HL-60/S4 treated with retinoic acid at 250 ng/mL for 4 days and 3 days (cell line): ENCODE results near the gene LRRC8D.

ENCODE experiments used
- in situ Hi-C: fragments of 300-500 bp; cut with MboI; formaldehyde crosslinking; loops from 2 replicates; pipeline ENCODE4 v1.7.0; 2022; ENCODE audit warnings: low sequenced_read_pairs

LRRC8D gene

DNA sequence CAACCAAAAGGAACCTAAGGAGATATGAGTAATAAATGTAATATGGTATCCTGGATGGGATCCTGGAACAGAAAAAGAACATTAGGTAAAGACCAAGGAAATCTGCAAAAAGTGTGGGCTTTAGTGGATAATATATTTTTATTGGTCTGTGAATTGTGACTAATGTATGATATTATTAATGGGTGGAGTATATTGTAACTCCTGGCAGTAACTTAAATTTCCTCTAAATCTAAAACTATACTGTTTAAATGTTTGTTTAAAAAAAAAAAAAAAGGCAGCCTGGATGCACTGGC is 68.4 kb downstream of the LRRC8D start:
- in situ Hi-C loops: no loop called here

DNA sequence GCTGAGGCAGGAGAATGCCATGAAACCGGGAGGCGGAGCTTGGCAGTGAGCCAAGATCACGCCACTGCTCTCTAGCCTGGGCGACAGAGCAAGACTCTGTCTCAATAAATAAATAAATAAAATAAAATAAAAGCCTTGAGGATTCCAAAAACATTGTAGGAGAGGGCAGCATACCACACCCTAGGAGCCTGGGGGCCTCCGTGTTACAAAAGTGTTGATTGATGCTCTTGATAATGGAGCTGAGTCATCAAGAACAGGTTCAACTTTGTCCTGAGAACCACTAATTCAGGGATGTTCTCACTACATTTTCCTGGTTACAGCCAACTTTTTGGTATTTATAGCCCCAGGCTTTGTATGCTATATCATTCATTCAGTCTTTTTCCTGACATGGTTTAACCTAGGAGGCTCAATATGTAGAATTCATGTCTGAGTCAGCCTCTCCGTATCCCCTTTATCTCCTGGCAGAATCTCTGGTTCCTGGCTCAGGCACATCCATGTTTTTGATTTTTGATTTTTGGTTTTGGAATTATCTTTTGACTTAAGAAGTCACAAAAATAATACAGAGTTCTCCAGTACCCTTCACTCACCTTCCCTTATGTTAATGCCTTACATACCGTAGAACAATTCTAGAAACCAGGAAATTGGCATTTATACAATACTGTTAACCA is 69.4 kb downstream of the LRRC8D start:
- in situ Hi-C loops: no loop called here

DNA sequence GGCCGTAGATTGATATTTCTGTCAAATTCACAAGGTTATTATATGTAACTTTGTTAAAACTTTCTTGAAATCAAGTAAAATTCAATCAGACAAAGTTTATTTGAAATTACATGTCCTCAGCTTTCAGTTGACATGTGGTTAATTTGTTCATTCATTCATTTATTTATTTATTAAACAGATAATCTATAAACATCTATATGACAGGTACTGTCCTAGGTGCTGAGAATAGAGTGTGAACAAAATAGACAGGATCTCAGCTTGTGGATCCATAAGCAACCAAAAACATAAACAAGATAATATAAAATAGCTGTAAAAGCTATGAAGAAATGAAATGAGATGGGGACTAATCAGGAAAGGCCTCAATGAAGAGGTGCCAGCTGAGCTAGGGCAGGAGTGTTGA is 72.0 kb downstream of the LRRC8D start:
- in situ Hi-C loops: no loop called here

DNA sequence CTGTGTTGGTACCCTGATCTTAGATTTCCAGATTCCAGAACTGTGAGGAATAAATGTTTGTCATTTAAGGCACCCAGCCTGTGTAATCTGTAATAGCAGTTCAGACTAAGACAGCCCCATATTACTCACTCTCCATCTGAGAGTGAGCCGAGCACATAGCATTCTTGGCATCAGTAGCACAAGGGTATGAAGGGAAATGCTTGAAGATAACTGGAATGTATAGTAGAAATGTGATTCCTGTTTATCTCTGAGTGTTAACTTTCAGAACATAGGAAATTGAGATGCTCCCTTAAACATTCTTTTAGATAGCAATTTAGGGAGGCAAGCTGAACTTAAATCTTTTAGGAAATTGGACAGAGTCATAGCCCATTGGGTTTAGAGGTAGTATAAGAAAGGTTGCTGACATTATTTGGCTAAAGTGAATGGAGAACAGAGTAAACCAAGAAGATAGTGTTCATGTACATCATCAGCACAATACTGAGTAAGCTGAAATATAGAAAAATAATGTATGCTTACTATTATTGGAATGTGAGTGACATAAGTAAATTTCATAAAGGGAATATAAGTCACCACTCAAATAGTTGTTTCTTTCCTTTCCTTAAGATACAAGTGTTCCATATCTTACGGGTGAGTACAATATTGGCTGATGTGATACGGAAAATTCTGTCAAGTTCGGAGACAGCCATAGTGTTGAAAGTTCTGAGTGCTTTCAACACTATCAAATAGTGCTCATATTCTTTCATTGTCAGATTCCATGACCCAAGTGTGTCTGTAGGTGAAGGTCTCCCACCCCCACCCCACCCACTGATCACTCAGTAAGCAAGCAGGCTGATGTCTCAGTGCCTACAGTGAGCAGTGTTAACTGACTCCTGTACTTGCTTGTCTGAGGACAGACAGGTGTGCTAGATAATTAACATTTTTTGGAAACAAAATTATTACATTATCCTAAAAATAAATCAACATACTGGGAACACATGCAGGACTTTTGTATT is 73.7 kb downstream of the LRRC8D start:
- in situ Hi-C loops: no loop called here

DNA sequence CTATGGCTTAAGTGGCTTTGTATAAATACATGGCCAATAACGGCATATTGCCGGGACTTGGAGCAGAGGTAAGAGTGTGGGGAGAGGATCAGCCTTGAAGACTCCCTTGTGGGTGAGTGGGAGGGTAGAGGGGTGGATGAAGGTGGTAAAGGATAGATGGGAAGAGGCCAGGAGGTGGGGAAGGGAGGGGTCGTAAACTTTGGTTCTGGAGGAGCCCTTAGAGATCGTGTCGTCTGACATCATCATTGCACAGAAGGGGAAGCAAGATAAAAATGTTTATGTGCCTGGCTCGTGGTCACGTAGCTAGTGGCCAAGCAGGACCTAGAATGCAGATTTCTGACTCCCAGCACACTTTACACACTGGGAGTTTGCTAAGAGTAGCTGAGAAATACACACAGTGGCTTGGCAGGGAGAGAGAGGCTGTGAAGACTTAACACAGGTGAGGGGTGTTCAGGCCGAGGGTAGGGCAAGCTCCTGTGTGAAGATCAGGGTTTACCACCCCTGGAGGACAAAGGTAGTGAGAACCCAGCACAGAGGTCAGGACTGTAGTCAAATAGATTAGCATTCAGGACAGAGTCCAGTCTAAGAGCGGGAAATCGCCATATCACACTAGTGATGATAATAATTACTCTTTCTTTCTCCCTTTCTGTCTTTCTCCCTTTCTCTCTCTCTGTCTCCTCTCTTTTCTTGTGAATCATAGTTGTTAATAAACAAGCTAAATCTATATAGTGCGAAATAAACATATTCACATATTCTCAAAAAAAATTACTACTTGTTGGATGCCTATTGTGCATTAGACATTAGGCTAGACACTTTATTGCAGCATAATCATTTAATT is 75.5 kb downstream of the LRRC8D start:
- in situ Hi-C loops: no loop called here

DNA sequence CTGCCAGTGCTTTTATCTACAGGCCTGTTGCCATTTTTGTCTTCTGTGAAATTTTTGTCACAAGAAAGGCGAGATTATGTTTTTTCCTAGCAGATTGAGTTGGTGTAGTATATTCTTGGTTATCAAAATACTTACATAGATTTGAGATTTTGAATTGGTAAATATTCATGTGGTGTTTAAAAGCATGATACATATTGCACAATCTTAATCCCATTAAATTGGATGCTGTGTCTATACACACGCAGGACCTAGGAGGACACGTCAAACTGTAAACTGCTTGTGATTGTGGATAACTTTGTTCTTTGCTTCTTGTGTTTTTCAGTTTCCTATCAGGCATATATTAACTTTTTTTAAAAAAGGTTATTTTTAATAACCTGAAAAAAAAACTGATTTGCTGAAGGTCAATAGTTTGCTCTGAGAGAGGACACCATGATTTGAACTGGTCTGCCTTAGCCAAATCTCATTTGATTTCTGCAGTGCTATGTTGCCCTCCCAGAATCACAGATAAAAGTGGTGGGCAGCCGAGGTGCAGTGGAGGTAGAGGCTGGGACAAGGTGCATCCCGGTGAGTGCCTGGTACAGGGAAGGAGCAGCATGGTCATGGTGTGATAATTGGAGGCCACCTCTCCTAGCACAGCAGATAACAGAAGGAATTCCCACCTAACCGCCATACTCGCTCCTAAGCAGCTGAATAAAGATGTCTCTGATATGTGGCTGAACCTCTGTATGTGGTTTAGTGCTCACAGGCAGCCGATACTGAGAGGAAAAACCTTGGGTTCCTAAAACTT is 76.7 kb downstream of the LRRC8D start:
- in situ Hi-C loops: no loop called here

DNA sequence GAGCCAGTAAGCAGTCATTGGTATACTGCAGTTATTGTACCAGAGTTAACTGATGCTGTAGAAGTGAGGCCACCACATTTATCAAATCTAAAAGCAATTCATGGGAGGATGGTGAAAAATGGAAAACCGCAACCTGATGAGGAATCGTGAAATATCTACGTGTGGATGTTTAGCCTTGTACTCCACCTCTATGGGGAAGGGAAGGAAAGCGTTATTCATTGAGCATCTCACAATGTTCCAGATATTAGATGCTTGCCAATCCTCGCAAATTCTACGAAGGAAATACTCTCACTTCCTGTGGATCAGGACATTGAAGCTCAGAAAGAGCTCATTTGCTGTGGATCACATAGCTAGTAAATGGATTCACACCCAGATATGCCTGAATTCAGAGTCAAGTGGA is 77.3 kb downstream of the LRRC8D start:
- in situ Hi-C loops: no loop called here

DNA sequence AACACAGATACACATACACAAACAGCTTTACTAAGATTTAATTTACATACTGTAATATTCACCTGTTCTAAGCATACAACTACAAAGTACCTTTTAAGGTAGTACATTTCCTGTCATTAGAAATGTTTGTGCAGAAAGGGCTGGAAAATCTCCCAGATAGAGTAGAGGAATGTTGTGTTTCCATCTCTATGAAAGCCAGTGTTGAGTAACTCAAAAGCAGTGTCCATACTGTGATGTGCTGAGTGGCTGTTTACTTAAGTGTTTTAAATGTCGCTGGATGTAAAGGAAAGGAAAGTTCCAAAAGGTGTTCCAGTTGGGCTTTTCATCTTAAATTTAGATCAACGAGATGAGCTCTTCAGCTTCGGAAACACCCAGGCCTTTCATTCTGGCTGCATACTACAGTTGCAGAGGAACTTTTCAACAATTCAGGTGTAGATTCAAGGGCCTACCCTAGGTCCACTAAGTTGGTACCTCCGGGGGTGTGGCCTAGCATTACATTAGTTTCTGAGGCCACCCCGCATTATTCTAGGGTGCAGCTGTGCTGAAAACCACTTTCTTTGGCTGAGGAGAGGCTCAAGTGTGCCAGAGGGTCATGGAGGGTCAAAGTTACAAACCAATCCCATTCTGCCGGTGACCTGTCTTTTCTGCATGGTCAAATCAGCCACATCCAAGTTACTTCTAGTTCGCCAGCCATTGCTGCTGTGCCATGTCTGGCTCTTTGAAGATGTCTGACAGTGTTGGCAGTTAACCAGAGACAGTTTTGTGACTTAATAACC is 78.1 kb downstream of the LRRC8D start:
- in situ Hi-C loops: no loop called here

DNA sequence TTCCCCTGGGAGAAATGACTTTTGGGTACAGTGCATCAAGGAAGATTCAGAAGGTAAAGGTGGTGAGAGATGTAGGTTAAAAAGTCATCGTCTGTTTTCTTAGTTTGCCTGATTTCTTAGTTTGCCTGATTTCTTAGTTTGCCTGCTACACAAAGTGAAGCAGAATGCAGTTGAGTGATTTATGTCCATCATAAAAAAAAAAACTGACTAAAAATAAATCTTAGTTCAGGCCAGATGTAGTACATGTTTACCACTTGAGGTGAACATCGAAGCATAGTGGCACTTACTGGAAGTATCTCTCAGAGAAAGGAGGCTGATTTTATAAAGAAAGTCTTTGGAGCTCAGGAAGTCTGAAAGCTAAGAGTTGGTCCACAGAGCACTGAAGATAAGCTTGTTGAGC is 79.5 kb downstream of the LRRC8D start:
- in situ Hi-C loops: no loop called here

DNA sequence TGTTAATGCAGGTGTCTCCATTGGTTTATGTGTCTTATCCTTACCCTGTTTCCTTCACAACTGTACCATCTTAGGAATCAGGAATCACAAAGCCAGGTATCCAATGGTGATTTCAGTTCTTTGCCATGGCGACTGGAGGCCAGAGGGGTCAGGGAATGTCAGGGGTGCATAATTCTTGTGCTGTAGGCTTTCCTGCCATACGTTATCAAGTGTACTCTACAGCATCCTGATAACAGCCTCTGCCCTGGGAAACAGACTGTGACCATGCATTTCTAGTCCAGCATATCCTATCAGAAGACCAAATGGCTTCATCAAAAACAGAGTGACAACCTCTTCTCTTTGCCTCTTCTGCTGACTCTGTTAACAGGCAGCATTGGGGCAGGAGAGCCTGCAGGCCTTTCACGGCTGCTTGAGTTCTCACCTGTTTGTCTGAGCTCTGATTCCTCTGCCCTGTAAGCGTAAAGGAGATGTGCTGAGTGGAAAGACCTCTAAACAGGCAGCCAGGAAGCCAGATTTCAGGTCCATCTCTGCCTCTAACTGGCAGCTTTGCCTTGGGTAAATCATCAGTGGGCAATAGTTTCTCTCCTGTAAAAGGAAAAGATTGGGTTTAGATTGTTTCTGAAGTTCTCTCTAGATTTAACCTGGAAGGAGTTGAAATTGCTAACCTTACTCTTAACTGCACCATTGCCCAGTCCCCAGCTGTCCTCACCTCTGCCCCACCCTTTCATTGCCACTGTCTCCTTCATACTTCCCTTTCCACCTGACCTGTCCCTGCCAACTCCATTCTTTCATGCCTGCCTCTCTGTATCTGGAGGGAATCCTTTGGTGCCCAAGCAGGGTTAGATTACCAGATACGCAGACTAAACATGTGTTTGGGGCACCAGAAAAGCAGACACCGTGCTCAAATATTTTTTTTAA is 80.2 kb downstream of the LRRC8D start:
- in situ Hi-C loops: no loop called here

DNA sequence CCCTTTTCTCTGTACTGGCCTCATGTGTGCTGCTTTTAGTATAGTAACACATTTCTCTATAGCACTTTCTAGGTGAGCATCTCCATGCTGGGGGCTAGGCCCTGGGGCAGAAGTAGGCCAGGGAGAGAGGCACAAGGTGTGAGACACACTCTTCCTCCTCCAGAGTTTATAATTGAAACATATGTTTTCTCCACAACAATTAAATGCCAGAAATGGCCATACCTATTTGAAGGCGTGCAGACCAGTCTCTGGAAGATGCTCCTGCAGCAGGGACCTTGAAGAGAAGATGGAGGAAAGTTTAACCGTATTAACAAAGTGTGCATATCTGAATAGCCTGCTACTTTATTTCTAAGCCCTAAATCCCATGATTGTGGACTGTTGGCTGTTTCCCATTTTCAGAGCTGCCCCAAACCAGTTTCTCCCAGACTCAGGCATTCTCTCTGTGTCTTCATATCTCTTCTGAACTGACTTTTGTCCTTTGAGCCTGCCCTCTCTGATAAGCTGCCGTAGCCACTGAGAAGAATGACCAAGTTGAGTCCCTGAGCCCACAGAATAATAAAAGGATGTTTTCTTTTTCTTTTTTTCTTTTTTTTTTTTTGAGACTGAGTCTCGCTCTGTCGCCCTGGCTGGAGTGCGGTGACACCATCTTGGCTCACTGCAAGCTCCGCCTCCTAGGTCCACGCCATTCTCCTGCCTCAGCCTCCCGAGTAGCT is 81.3 kb downstream of the LRRC8D start:
- in situ Hi-C loops: no loop called here

DNA sequence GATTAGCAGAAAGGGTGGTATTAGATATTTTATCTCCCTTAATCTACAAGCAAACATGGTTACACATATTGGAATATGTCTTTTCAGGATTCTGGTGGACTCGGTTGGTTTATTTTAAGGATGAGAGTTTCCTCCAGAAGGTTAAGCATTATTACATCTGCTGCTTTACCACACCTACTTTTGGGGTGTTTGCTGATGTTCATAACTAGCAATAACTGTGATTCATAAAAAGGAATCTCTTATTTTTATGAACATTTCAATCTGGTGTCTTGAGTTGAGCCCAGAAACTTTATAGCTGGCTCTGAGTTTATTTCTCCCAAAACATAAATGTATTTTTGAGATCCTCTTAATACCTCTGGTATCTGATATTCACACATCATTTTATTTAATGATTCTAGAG is 82.7 kb downstream of the LRRC8D start:
- in situ Hi-C loops: no loop called here

DNA sequence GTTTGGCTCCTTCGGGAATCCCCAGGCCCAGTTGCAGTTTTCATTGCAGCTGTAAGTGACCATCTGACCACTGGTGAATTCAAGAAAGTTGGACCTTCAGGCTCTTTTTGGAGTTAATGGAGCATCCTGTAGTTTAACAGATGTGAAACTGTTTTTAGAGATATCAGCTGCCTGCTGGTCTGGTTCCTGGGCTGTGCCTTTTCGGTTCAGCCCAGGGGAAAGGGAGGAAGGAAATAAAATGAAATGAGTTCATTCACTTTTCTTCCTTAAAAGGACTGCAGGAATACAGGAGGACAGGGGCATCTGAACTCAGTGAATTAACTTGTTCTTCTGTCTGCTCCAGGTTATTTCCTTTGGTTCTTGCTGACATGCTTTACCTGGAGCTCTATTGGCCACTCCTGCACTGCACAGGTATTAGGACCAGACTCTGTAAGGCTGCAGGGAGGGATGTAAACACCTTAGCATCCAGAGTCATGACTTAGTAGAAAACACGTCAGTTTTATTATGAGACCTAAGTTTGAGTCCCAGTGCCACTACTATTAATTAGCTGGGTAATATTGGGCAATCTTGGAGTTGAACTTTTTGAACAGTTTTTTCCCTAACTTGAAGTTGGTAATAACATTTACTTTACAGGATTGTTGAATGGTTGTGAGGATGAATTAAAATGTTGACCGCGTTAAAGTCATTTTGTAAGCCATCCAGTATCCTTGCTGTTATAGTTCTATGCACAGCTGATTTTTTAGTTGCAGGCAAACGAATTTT is 83.6 kb downstream of the LRRC8D start:
- in situ Hi-C loops: no loop called here

DNA sequence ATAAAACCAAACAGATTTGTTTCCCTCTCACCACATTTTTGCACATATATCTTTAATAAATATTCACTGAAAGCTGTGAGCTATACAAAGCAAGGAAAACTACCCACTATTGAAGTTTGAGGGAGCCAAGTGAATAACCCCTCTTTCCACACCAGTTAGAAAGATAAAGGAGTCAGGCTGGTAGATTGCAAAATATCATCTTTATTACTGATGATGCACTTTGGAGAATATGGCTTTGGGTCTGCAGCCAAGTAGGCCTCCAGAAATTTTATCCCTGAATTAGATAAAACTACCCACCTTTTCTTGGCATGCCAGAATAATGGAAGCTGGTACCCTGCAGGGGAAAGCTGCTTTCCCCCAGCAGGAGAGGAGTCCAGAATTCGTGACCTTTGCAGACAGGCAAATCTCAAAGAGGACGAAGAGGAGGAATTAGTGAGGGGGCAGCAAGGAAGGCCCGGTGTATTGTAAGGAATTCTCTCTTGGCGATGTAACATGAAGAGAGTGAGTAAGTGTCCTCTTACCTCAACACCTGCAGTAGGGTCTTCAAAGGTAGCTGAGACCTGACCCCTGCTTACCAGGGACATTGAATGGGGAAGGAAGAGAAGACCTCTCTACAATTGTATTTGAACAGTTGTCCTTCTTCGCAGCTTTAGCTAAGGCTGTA is 84.7 kb downstream of the LRRC8D start:
- in situ Hi-C loops: no loop called here

DNA sequence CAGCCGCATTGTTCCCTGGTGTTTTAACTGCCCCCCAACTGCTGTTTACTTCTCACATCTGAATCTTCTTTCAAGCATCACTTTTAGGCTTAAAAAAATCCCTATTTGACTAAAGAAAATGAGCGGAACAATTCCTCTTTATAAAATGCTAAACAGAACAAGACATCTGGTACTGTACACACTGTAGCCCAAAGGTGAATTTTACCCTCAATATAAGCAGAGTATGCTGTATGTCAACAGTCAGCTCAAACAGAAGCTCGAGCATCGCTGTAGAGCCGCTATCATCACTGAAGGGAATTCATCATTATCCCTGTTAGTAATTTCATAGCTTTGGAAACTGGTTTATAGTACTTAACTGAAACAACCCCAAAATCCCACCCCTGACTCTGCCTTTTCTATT is 85.3 kb downstream of the LRRC8D start:
- in situ Hi-C loops: no loop called here

DNA sequence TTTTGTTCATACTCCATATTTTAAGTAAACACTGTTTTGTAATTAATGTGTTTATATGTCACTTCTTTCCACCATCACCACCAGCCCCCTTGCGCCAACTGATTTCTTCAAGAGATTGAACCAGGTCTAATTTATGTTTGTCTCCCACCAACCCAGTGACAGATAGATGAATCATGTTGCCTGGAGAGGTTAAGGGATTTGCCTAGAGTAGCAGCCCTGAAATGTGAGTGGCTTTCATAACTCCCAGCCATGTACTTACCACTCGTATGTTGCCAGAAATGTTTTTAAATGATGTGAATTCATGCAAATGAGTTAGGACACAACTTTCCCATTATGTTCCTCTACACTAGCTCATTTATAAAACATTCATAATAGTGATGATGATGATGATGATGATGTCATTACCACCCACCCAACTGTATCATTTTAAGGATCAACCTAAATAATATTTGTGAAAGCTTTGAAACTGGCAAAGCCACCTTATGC is 86.9 kb downstream of the LRRC8D start:
- in situ Hi-C loops: no loop called here

DNA sequence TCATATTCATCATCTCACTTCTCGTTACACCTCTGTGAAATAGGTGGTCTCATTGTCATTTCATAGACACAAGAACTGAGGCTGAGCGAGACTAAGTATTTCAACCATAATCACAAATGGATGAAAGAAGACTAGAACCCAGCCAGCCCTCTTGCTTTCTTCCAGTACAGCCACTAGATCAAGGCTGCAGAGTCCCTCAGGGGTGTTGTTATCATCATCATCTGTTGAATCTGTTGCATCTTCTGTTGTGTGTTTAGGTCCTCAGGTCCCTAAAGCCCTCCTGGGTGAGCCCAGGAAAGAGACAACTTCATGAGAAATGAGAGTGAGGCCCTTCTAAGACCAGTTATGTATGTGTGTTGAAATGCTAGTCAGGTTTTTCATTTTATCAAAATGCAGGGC is 87.4 kb downstream of the LRRC8D start:
- in situ Hi-C loops: no loop called here
